KMS-11 (cell line): ENCODE measurements around the gene DIAPH1.

Source experiments
- H2AFZ ChIP-seq: fragments of 200-600 bp; sonication (generic); 2 replicates; pipeline ENCODE4 v1.6.1; 2016; ENCODE audit warnings: antibody characterized with exemption, mixed run types, low read depth
- H3K27ac ChIP-seq: fragments of 200-600 bp; sonication (generic); 2 replicates; pipeline ENCODE4 v1.6.1; 2016; ENCODE audit warnings: mild to moderate bottlenecking, mixed run types
- H3K27me3 ChIP-seq: fragments of 200-600 bp; sonication (generic); 2 replicates; pipeline ENCODE4 v1.6.1; 2017; ENCODE audit warnings: mild to moderate bottlenecking, low read depth, mixed run types, moderate library complexity; ENCODE audit not compliant: insufficient read depth
- H3K36me3 ChIP-seq: fragments of 200-600 bp; sonication (generic); 2 replicates; pipeline ENCODE4 v1.6.1; 2017; ENCODE audit warnings: mild to moderate bottlenecking, mixed run types; ENCODE audit not compliant: insufficient read depth
- H3K4me1 ChIP-seq: fragments of 200-600 bp; sonication (generic); 2 replicates; pipeline ENCODE4 v1.6.1; 2016; ENCODE audit warnings: mild to moderate bottlenecking, low read depth, mixed run types; ENCODE audit not compliant: poor library complexity, severe bottlenecking
- H3K4me2 ChIP-seq: fragments of 200-600 bp; sonication (generic); 2 replicates; pipeline ENCODE4 v1.7.0; 2016; ENCODE audit warnings: mild to moderate bottlenecking, mixed run types
- H3K4me3 ChIP-seq: fragments of 200-600 bp; sonication (generic); IDR thresholded peaks from 2 replicates; pipeline ENCODE4 v1.6.1; 2017; ENCODE audit warnings: low read depth, low read length, mixed read lengths; ENCODE audit not compliant: insufficient read depth
- H3K79me2 ChIP-seq: fragments of 200-600 bp; sonication (generic); 2 replicates; pipeline ENCODE4 v1.6.1; 2016; ENCODE audit warnings: low read depth, mixed run types; ENCODE audit not compliant: insufficient read depth
- H3K9ac ChIP-seq: fragments of 200-600 bp; sonication (generic); 2 replicates; pipeline ENCODE4 v1.6.1; 2016; ENCODE audit warnings: mild to moderate bottlenecking, mixed run types
- H4K20me1 ChIP-seq: fragments of 200-600 bp; sonication (generic); 2 replicates; pipeline ENCODE4 v1.6.1; 2016; ENCODE audit warnings: mild to moderate bottlenecking, mixed run types; ENCODE audit not compliant: insufficient read depth
- TF ChIP-seq, protein P1 (sequence below): fragments of 200-600 bp; sonication (generic); conservative IDR thresholded peaks from 2 replicates; pipeline ENCODE4 v1.6.1; 2017; ENCODE audit warnings: low read depth, mild to moderate bottlenecking, antibody characterized with exemption, low read length, moderate library complexity, mixed read lengths

DIAPH1 gene

DNA sequence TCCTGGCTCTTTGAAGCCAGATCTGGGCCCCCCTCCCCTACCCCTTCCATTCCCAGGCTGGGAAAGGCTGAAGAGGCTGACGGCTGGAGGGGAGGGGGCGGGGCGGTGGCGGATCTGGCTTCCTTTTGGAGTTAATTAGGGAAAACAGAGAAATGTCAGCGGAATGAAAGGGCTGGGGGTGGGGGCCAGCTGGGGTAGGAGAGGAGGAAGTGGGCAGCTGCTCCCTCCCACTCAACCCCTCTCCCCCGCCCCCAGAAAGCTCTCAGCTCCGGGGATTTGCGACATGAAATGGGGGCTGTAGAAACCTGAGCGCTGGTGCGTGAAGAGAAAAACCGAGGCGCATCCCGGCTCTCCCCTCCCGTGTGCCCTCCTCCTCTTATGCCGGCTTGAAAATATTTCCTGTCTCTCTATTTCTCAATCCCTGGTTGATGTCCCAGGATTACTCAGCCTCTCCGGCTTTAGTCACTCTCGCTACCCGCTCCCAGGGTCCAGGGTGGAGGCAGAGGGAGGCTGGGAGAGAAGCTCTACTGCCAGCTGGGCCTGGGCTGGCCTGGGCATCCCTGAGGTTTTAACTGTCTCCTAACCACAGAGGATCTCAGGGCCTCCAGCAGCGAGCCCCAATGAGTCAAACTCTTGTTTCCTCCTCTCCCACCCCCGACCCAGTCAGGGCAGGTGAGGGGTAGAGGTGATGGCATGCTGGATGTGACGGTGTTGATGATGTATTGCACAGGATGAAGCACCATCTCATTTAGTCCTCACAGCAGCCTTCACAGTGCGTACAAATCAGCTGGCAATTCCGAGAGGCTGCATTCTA lies 109.8 kb downstream of the DIAPH1 start:
- TF ChIP-seq, protein P1, sequence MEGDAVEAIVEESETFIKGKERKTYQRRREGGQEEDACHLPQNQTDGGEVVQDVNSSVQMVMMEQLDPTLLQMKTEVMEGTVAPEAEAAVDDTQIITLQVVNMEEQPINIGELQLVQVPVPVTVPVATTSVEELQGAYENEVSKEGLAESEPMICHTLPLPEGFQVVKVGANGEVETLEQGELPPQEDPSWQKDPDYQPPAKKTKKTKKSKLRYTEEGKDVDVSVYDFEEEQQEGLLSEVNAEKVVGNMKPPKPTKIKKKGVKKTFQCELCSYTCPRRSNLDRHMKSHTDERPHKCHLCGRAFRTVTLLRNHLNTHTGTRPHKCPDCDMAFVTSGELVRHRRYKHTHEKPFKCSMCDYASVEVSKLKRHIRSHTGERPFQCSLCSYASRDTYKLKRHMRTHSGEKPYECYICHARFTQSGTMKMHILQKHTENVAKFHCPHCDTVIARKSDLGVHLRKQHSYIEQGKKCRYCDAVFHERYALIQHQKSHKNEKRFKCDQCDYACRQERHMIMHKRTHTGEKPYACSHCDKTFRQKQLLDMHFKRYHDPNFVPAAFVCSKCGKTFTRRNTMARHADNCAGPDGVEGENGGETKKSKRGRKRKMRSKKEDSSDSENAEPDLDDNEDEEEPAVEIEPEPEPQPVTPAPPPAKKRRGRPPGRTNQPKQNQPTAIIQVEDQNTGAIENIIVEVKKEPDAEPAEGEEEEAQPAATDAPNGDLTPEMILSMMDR = no peak
- Histone ChIP-seq H3K79me2 (no peaks in the 10 kb centered on the region), H3K4me1 (no peaks in the 10 kb centered on the region), H3K4me2 (no peak overlapping the region), H3K4me3 (no peak overlapping the region), H4K20me1 (no peaks in the 10 kb centered on the region), H3K27ac (no peak overlapping the region), H3K36me3 (no peaks in the 10 kb centered on the region), H3K9ac (no peak overlapping the region), H2AFZ (no peak overlapping the region), H3K27me3 (no peaks in the 10 kb centered on the region)

DNA sequence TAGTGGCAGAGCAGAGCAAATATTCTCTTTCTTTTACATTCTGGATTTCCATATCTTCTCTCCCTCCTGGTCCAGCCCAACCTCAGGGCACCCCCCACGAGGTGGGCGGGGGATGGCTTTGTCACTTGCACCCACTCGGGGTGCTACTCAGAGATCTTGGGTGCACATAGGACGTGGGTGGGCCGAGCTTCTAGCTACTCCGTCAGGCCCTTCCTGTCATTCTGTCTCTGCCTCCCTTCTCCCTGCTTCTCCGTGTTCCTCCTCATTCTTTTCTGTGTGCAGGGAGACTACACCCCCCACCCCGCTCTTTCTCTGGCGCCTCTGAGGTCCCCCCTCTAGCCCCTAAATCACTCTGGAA lies 110.4 kb downstream of the DIAPH1 start:
- H4K20me1 ChIP-seq = no peaks in the 10 kb centered on the region
- no peak overlapping the region for H2AFZ ChIP-seq
- no peak overlapping the region for H3K27ac ChIP-seq
- H3K27me3 ChIP-seq = no peaks in the 10 kb centered on the region
- H3K9ac ChIP-seq = no peak overlapping the region
- H3K36me3 ChIP-seq = no peaks in the 10 kb centered on the region
- TF ChIP-seq, protein P1 = no peak
- H3K4me2 ChIP-seq = no peak overlapping the region
- no peaks in the 10 kb centered on the region for H3K79me2 ChIP-seq
- no peaks in the 10 kb centered on the region for H3K4me1 ChIP-seq
- no peak overlapping the region for H3K4me3 ChIP-seq

DNA sequence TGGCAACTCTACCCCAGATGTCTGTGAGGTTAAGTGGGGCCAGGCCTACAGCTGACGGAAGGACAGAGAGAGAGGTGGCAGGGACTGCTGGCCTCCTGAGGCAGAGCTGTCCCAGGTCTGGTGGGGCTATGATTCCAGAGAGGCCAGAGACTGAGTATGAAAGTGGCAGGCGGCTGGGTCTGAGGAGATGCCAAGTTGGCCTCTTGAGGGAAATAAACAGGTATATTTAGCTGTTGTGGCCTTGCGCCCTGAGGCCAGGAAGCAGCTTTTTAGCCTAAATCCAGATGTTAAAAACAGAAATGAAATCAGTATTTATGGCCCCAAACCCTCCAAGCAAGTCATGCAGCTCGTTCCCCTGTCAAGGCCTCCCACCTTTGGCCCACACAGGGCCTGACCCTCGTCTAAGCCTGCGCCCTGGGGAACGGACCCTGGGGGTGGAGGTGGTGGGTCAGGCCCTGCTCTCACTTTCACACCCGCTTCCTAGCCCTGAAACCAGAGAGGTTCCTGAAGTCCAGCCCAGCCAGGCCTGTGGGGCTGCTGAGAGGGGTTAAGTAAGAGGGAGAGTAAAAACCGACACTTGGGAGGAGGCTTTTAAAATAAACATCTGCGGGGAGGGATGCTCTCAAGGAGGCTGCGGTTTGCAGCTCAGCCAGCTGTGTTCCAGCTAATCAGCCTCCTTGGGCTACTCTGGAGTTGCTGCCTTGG lies 111.3 kb downstream of the DIAPH1 start:
- H4K20me1 ChIP-seq = no peaks in the 10 kb centered on the region
- no peaks in the 10 kb centered on the region for H3K36me3 ChIP-seq
- no peak overlapping the region for H3K4me2 ChIP-seq
- no peak overlapping the region for H2AFZ ChIP-seq
- H3K4me3 ChIP-seq = no peak overlapping the region
- H3K27me3 ChIP-seq = no peaks in the 10 kb centered on the region
- H3K4me1 ChIP-seq = no peaks in the 10 kb centered on the region
- H3K27ac ChIP-seq = no peak overlapping the region
- TF ChIP-seq, protein P1 = no peak
- H3K9ac ChIP-seq = no peak overlapping the region
- H3K79me2 ChIP-seq = no peaks in the 10 kb centered on the region

DNA sequence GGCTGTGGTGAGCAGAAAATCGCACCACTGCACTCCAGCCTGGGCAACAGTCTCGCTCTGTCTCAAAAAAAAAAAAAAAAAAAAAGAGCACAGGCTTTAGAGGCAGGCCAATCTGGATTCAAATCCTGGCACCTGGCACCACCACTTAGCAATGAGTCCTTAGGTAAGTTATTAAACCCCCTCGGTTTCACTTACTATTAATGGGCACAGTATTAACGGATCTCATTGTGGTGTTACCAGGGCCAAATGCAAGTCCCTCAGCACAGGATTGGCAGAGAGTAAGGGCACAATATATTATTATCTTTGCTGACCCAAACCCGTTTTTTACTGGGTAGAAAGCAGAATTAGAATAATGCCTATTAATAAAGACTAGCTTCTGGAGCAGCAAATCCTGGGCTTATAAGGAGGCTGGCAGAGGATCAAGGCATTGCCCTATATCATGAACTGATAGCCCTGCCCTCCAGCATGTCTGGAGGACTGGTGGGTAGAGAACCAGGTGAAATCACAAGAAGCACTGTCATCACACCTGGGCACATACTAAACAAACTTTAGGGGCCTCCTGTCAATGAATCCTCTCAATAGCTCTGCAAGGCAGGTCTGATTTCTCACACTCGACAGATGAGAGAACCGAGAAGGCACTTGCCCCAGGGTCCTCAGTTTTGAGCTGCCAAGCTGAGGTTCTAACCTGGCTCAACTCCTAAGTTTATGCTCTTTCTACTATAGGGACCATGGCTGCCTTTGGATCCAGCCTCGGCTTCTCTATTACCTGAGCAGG lies 112.2 kb downstream of the DIAPH1 start:
- H3K27ac ChIP-seq = no peak overlapping the region
- H3K9ac ChIP-seq = no peak overlapping the region
- H3K4me1 ChIP-seq = no peaks in the 10 kb centered on the region

More for the DNA sequence above, 112.2 kb downstream of the DIAPH1 start:
- Histone ChIP-seq H3K4me2 (no peak overlapping the region), H3K27me3 (no peaks in the 10 kb centered on the region), H3K79me2 (no peaks in the 10 kb centered on the region), H4K20me1 (no peaks in the 10 kb centered on the region), H3K4me3 (no peak overlapping the region), H3K36me3 (no peaks in the 10 kb centered on the region), H2AFZ (no peak overlapping the region)
- TF ChIP-seq, protein P1 = no peak
